RPMI8226 (cell line): Measurements from ENCODE around the gene ST7.
A peak's percentile ranks its signal among the peaks of the same experiment; 100 is the strongest.
"Not testable (repeated sequence)": the region's sequence is repeated elsewhere in the genome, so short reads cannot be mapped to it uniquely, and the experiment has no call there.

Experiments
- DNase-seq: peaks from one replicate; pipeline ENCODE4 v3.0.0-alpha.2; 2015

ST7 gene, protein sequence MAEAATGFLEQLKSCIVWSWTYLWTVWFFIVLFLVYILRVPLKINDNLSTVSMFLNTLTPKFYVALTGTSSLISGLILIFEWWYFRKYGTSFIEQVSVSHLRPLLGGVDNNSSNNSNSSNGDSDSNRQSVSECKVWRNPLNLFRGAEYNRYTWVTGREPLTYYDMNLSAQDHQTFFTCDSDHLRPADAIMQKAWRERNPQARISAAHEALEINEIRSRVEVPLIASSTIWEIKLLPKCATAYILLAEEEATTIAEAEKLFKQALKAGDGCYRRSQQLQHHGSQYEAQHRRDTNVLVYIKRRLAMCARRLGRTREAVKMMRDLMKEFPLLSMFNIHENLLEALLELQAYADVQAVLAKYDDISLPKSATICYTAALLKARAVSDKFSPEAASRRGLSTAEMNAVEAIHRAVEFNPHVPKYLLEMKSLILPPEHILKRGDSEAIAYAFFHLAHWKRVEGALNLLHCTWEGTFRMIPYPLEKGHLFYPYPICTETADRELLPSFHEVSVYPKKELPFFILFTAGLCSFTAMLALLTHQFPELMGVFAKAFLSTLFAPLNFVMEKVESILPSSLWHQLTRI

DNA sequence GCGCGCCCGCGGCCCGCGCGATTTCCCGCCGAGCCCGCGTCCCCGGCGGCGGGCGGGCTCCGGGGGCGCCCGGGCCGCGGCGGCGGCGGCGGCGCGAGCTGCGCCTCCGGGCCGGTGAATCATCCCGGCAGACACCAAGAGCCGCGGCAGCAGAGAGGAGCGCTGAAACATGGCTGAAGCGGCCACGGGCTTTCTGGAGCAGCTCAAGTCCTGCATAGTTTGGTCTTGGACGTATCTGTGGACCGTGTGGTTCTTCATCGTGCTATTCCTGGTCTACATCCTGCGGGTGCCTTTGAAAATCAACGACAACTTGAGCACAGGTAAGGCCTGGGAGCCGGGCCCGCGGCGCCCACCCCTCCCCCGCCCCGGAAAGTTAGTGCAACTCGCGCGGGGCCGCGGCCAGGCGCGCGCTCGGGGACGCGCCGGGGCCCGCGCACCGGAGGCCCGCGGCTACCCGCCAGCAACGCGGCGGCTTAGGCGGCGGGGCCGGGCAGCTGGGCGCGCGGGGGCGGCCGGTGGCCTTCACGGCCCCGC is at the start of gene ST7:
Gene ST7 (plus strand): TSS at position 130 of the 534 bp plus-strand sequence. CDS start 40 bp downstream, at position 170.
- DNase-seq: peak; percentile 81

- no peak for DNase-seq
These were observed 46.9 kb upstream of the ST7 start for GRCh38 chr7:116906391-116906790.

- DNase-seq: no peak
These were observed 42.9 kb upstream of the ST7 start for GRCh38 chr7:116910383-116910782.

DNA sequence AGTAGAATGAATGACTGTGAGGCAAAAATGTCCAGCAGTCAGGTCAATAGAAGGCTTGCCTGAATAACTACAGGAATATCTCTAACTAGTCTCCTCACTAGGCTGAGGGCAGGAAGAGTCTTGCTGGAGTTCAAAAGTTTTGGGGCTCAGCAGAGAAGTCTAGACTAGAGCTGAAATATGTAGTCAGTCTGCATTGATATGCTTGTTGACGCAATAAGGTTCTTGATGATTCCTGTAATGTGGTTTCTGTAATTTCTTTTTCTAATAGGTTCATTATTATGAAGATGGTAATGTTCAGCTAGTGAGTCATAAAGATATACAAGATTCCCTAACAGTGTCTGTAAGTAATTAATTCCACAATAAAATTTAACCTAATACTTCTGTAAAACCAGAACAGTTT is 41.5 kb upstream of the ST7 start:
- DNase-seq: no peak

DNA sequence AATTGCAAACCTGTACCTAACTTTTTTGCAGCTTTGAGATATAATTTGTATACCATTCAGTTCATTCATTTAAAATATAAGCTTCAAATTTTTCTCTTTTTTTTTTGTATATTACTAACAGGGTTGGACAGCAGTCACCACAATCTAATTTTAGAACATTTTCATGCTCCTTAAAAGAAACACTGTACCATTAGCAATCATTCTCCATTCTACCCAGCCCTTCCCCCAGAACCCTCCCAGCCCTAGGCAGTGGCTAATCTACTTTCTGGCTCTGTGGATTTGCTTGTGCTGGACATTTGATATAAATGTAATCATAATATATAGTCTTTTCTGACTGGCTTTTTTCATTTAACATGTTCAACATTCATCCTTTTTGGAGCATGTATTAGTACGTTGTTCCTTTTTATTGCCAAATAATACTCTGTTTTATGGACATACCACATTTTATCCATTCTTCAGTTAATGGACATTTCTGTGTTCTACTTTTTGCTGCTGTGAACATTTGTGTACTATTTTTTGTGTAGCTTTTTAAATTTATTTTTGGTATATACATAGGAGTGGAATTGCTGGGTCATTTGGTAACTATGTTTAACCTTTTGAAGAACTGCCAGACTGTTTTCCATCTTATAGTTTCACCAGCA is 40.9 kb upstream of the ST7 start:
- DNase-seq: no peak

DNA sequence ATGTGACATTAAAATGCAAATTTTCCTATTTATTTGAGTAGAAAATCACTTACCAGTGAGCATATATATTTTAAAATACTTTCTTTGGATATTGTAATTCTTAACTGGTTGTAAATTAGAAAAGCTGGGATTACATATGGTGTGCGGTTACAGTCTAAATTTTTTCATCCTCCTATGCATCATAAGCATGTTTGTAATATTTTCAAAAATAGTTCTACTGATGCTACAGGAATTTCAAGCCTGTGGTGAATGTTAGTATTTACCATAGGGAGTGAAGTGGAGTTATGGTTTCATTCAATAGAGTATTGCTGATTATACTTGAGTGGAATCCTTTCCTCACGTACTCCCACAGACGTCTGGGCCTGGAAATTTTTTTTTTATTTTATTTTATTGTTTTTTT is 34.6 kb upstream of the ST7 start:
- DNase-seq: no peak

DNA sequence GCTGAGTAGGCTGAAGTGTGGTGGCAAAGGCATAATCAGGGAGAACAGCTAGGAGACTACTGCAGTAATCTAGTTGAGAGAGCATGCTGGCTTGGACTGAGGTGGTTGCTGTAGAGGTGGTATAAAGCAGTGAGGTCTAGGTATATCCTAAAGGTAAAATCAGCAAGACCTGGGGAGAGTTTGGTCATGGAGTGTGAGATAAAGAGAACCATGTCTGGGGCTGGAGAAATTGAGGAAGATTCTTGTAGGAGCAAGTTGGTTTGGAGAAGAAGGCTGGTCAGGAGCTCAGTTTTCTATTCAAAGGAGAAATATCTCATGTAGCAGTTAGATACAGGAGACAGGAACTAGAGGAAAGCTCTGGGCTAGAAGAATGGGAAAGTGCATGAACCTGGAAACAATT is 32.9 kb upstream of the ST7 start:
- no peak for DNase-seq

DNA sequence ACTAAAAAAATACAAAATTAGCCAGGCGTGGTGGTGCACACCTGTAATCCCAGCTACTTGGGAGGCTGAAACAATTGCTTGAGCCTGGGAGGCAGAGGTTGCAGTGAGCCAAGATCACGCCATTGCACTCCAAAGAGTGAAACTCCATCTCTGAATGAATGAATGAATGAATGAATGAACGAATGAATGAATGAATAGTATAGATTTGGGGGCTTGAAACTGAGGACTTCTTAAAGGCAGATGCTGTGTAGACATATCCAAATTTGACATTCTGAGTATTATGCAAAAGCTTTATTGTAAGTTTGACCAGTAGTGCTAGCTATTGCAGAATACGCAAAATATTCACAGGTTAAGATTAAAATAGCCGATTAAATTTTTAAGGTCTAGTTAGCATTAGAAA is 30.8 kb upstream of the ST7 start:
- DNase-seq: no peak

- no peak for DNase-seq
These were observed 28.6 kb upstream of the ST7 start for GRCh38 chr7:116924741-116925140.

DNA sequence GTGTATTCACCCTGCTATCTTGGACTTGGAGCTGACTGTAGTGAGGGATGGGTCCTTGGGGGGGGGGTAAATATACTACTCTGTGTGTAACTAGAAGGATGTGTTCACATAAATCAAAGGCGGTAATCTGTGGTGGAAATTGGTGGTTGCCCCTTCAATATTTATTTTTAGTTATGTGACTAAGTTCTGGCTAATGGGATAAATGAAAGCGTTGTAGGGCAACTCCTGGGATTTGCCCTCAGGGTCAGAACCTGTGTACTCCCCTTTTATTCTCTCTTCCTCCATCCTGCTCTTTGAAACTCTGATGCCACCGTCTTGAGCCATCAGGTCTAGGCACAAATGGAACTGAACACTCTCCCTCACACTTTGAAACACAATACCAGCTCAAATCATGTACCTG is 24.3 kb upstream of the ST7 start:
- no peak for DNase-seq

GRCh38 chr7:116929914-116930913 is 23.1 kb upstream of the ST7 start:
- peak; percentile 84 for DNase-seq

- no peak for DNase-seq
These were observed 20.7 kb upstream of the ST7 start for GRCh38 chr7:116932566-116932965.

- DNase-seq: no peak
These were observed 19.8 kb upstream of the ST7 start for GRCh38 chr7:116933465-116933864.

GRCh38 chr7:116934580-116934979 is 18.7 kb upstream of the ST7 start:
- no peak for DNase-seq

- DNase-seq: not testable (repeated sequence)
These were observed 16.5 kb upstream of the ST7 start for GRCh38 chr7:116936844-116937243.

- no peak for DNase-seq
These were observed 14.6 kb upstream of the ST7 start for GRCh38 chr7:116938678-116939077.

DNA sequence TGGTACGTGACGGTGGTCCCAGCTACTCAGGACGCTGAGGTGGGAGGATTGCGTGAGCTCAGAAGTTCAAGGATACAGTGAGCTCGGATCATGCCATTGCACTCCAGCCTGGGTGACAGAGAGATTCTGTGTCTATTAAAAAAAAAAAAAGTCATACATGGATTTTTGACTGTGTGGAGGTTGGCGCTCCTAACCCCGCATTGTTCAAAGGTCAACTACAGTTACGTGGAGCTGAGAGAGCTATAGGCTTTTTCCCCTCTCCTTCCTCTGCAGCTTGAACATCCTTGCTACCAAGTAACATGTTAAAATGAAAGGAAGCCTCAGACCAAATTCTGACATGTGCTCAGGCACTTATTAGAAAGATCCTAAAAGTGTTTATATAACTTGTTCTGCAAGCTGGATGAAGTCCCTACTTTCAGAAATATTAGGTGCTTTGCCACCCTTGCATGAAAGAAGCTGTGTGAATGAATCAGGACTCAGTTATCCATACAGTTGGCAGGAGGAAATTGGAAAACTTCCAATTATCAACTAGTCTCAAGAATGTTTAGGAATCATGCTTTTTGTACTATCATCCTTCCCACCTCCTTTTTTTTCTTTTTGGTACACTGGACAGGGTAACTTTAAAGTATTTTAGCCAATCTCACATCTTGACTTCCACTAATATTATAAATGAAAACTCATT is 12.5 kb upstream of the ST7 start:
- no peak for DNase-seq

GRCh38 chr7:116942504-116942903 is 10.8 kb upstream of the ST7 start:
- no peak for DNase-seq

DNA sequence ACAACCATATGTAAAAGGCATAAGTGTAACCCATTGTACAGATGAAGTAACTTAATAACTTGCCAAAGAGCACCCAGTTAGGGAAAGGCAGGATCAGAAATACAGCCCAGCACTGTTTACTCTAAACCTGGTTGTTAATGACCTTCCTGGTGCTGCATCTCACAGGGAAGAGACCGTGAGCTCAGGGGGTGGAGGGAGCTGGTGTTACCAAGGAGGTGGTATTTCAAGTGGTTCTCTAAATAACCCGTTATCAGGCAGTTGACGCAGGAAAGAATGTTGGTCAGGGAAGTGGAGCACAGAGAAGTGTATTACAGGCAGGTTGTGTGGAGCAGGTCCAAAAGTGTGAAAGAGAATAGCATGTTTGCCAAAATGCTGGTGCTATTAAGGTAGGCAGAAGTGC is 4.4 kb upstream of the ST7 start:
- no peak for DNase-seq

DNA sequence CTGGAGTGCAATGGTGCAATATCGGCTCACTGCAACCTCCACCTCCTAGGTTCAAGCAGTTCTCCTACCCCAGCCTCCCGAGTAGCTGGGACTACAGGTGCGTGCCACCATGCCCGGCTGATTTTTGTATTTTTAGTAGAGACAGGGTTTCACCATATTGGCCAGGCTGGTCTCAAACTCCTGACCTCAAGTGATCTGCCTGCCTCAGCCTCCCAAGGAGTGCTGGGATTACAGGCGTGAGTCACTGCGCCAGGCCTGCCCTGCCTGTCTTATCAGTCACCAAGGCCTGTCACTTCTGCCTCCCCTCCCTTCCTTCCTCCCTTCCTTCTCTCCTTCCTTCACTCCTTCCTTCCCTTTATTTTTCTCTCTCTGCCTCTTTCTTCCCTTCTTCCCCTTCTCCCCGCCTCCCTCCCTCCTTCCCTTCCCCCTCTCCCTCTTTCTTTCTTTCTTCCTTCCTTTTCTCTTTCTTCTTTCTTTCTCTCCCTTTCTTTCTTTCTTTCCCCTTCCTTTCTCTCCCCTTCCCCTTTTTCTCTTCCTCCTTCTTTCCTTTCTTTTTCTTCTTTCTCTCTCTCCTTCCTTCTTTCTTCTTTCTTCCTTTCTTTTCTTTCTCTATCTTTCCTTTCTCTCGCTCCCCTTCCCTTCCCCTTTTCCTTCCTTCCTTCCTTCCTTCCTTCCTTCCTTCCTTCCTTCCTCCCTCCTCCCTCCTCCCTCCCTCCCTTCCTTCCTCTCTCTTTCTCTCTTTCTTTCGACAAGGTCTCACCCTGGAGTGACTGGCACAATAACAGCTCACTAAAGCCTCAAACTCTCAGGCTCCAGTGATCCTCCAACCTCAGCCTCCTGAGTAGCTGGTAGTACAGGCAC is 3.1 kb upstream of the ST7 start:
- no peak for DNase-seq

GRCh38 chr7:116950889-116951351 is 2.4 kb upstream of the ST7 start:
- DNase-seq: no peak
